DOHH2 (cell line): ENCODE measurements around the gene ADGRA1.

Source experiments
- CTCF ChIP-seq: fragments of 200-600 bp; sonication (generic); IDR thresholded peaks from one replicate; pipeline ENCODE4 v1.5.1; 2014; ENCODE audit warnings: antibody characterized with exemption, mild to moderate bottlenecking, low read depth, low read length; ENCODE audit not compliant: poor library complexity, severe bottlenecking
- EZH2phosphoT487 ChIP-seq: fragments of 200-600 bp; sonication (generic); IDR thresholded peaks from 2 replicates; pipeline ENCODE4 v1.6.1; 2017; ENCODE audit warnings: borderline replicate concordance, mild to moderate bottlenecking, antibody characterized with exemption, low read length, moderate library complexity, mixed read lengths

- TF ChIP-seq CTCF: no peak
- TF ChIP-seq EZH2phosphoT487: no peak
Measured at GRCh38 chr10:133100706-133101415, 13.1 kb downstream of the ADGRA1 start.
